ENCODE measurements around the gene CLEC4F. TPM values are rescaled to one million over a fixed set of nuclear protein-coding genes. Genes with fewer than 3 reads are reported as not detected.

CLEC4F gene
- total RNA-seq, 2 donors from 2014 or later: 0.23 TPM; not detected in 1

DNA sequence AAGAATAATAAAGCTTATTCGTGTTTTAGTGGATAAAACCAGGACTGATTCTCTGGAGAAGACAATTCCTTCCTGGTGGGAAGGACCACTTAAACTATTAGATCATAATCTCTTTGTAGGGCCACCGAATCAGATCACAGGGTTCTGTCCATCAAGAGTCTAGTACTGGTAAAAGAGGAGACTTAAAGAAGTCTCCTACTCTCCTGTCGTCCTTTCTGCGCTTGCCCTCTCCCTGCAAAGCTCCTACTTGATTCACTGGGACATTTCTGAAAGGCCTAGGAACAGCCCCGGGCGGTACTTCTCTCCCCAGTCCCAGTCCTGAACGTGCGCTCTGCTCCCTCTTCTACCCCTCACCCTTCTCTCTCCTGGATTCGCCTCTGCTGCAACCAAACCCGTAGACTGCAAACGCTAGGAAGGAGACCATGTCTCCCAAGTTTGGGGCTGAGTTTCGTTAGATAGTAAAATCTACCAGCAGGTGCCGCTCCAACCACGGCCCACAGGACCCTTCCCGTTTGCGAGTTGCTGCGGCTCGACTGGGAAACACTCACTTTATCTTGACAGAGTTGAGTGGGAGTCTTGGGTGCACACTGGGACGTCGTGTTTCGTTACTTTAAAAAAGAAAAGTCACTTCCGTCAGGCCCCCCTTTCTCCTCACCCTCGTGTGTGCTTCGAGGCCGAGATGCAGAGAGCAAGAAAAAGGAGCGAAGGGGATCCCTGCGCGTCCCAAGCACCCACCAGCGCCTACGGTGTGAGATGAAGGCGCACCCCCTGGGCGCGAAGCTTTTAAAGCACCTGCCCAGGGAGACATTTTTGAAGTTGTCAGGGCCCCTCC lies 30.9 kb downstream of the CLEC4F start:
- 5% methylated on average over 32 of the region's 33 CpGs for WGBS
- Histone ChIP-seq H3K27ac (no peak overlapping the region), H3K4me1 (replicated peaks) (no peaks in the 10 kb centered on the region), H3K9me3 (no peaks in the 10 kb centered on the region), H3K36me3 (no peaks in the 10 kb centered on the region), H3K4me3 (peak overlapping the region in 1 of 2 donors; percentile 17), H3K27me3 (replicated peaks; ENCODE audit: insufficient read depth) (peaks cover 10% of the 10 kb centered on the region)
- DNase-seq (ENCODE audit: low spot score): peak; percentile 48
- TF ChIP-seq POLR2A (IDR thresholded peaks at IDR 0.05) (no peak), CTCF (IDR thresholded peaks at IDR 0.05) (peak in 3 of 4 experiments; percentile 44 to 51 (median 46))
- intact Hi-C loops (cut with DNase I): loop anchor here (10.0 kb wide), 1 partner anchor 135 kb away; no protein-coding TSS in a partner anchor

- Histone ChIP-seq H3K9me3 (no peaks in the 10 kb centered on the region), H3K4me3 (no peak overlapping the region), H3K36me3 (no peaks in the 10 kb centered on the region), H3K4me1 (replicated peaks) (no peaks in the 10 kb centered on the region), H3K27ac (no peak overlapping the region), H3K27me3 (replicated peaks; ENCODE audit: insufficient read depth) (peaks cover 5% of the 10 kb centered on the region)
- no peak for DNase-seq (ENCODE audit: low spot score)
- WGBS: 16% methylated on average over 7 of the region's 7 CpGs
- no peak for TF ChIP-seq POLR2A (IDR thresholded peaks at IDR 0.05)
- TF ChIP-seq POLR2AphosphoS5 (IDR thresholded peaks at IDR 0.05): no peak
- TF ChIP-seq CTCF (IDR thresholded peaks at IDR 0.05): peak in 2 of 4 experiments; percentile 19 to 23
- intact Hi-C loops (cut with DNase I): loop anchor here (10.0 kb wide), 1 partner anchor 139 kb away; no protein-coding TSS in a partner anchor
Measured at GRCh38 chr2:70785137-70785911, 35.1 kb downstream of the CLEC4F start.

- Histone ChIP-seq H3K4me3 (no peak overlapping the region), H3K36me3 (no peaks in the 10 kb centered on the region), H3K9me3 (no peaks in the 10 kb centered on the region), H3K27me3 (replicated peaks; ENCODE audit: insufficient read depth) (peaks cover 3% of the 10 kb centered on the region), H3K4me1 (replicated peaks) (no peaks in the 10 kb centered on the region), H3K27ac (no peak overlapping the region)
- no peak for DNase-seq (ENCODE audit: low spot score)
- intact Hi-C loops (cut with DNase I): loop anchor here (10.0 kb wide), 1 partner anchor 140 kb away; no protein-coding TSS in a partner anchor
- 97% methylated on average over 2 of the region's 2 CpGs for WGBS
- TF ChIP-seq CTCF (IDR thresholded peaks at IDR 0.05): no peak
Measured at GRCh38 chr2:70784320-70784719, 36.1 kb downstream of the CLEC4F start.

- no peaks in the 10 kb centered on the region for H3K9me3 ChIP-seq
- no peak overlapping the region for H3K4me3 ChIP-seq
- H3K27ac ChIP-seq: no peak overlapping the region
- H3K4me1 ChIP-seq (replicated peaks): no peaks in the 10 kb centered on the region
- H3K27me3 ChIP-seq (replicated peaks; ENCODE audit: insufficient read depth): no peaks in the 10 kb centered on the region
- no peaks in the 10 kb centered on the region for H3K36me3 ChIP-seq
- 73% methylated on average over 8 of the region's 8 CpGs for WGBS
- DNase-seq (ENCODE audit: low spot score): no peak
- intact Hi-C loops (cut with DNase I): loop anchor here (10.0 kb wide), 1 partner anchor 145 kb away; no protein-coding TSS in a partner anchor
- no peak for TF ChIP-seq POLR2A (IDR thresholded peaks at IDR 0.05)
- no peak for TF ChIP-seq POLR2AphosphoS5 (IDR thresholded peaks at IDR 0.05)
- no peak for TF ChIP-seq CTCF (IDR thresholded peaks at IDR 0.05)
Measured at GRCh38 chr2:70779911-70780545, 40.4 kb downstream of the CLEC4F start.
